HG03175 (cell line): ENCODE results near the gene DIP2A.

ENCODE experiments used
- ATAC-seq: cut with Tn5 transposase; IDR thresholded peaks from one replicate; pipeline ENCODE4 v1.9.1; 2021; ENCODE audit warnings: mild to moderate bottlenecking, moderate library complexity; ENCODE audit not compliant: unreplicated experiment

Gene DIP2A

DNA sequence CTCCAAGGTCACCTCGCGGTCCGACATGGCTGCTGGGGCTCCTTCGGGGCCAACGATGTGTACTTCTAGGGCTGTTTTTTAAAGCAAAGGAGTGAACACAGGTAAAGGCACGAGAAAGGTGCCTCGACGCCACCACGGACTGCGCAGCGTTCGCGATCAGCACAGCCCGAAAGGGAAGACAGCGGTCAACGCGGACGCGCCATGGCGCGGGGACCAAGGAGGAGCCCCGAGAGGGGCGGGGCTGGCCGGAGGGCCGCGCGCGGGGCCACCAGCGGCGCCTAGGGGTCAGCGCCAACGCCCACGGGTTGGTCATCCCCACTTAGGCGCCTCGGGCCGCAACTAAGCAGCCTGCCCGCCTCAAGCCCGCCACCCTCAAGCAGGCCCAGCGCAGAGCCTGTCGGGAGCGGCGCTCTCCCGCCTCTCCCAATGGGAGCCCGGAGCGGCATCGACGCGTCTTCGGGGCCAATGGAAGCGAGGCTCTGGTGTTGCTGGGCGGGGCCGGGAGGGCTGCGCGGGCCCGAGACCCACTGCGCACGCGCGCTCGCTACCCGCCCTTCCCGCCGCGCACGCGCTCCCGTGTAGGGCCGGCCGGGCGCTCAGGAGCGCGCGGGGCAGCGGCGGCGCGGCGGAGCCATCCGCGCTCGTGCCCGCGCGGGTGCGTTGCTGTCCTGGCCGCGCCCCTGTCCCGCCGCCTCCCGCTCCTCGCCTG, at the start of gene DIP2A:
Gene DIP2A, plus strand, starts transcription at position 577 of the 709 bp plus-strand sequence. CDS start 241 bp downstream, outside the sequence.
- peak; percentile 93 for ATAC-seq

DNA sequence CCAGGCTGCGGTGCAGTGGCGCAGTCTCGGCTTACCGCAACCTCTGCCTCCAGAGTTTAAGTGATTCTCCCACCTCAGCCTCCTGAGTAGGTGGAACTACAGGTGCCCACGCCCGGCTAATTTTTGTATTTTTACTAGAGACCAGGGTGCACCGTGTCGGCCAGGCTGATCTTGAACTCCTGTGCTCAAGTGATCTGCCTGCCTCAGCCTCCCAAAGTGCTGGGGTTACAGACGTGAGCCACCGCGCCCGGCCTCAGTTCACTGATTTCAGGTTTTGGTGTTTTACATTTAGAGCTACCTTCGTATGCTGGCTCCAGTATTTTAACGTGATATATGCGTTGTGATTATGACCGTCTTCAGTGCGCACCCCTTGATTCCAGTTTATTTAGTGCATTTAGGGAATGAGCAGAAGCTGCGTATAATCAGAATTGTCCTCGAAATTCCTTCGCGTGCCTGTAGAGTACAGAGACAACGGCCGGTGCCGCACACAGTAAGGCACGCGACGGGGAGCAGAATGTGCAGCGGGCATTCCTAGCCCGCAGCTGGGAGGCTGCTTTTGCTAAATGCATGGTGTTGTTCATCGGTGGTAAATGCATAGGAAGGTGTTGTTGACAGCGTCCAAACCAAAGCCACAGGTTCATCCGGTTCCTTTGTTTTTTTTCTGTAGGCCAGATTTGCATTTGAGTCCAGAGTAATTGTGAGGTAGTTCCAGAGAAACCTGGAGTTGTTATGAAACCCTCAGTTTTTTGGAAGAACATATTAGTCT, 48.9 kb upstream of the DIP2A start:
- no peak for ATAC-seq

DNA sequence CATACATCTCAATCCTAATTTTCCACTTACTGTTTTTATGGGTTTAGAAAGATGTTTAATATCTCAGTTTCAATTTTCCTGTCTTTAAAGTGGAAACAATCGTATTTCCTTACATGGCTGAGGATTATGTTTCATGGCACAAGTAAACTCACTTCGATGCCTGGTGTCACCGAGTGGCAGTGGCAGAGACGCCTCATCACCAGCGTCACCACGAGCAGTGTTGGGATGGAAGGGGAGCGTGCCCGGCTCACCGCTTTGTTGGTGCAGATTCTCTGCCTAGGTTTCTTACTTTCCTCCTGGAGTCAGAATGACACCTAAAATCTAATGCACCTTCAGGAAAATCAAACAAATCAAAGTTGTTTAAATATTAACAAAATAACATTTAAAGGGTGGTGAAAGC, 48.2 kb upstream of the DIP2A start:
- no peak for ATAC-seq

- ATAC-seq: no peak
Measured at GRCh38 chr21:46411236-46411635, 47.5 kb upstream of the DIP2A start.

DNA sequence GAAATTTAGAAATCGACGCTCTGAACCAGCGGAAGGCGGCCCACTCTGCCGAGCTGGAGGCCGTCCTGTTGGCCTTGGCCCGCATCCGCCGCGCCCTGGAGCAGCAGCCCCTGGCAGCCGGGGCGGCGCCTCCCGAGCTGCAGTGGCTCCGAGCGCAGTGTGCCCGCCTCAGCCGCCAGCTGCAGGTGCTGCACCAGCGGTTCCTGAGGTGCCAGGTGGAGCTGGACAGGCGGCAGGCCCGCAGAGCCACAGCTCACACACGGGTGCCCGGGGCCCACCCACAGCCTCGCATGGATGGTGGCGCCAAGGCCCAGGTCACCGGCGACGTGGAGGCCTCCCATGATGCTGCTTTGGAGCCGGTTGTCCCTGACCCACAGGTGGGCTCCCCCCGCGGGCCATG, 47.0 kb upstream of the DIP2A start:
- no peak for ATAC-seq

DNA sequence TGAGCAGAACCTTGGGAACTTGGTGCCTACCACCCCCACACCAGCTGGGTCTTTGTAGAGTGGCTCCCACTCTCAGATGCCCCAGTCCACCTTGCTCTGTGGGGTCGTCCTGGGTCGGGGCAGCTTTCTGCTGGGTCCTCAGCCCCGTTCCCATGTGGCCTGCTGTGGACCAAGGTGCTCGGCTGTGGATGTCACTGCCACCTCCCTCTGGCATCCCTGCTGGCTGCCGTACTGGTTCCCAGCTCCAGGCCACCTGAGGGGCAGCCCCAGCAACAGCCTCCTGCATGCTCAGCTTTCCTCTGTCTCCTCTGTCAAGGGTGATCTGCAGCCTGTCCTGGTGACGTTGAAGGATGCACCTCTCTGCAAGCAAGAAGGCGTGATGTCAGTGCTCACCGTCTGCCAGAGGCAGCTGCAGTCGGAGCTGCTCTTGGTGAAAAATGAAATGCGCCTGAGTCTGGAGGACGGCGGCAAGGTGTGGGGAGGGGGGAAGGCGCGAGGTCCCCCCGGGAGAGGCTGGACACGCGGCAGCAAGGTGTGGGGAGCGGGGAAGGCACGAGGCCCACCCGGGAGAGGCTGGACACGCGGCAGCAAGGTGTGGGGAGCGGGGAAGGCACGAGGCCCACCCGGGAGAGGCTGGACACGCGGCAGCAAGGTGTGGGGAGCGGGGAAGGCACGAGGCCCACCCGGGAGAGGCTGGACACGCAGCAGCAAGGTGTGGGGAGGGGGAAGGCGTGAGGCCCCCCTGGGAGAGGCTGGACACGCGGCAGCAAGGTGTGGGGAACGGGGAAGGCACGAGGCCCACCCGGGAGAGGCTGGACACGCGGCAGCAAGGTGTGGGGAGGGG, 45.9 kb upstream of the DIP2A start:
- ATAC-seq: no peak

GRCh38 chr21:46413365-46413696, 45.4 kb upstream of the DIP2A start:
- ATAC-seq: no peak

DNA sequence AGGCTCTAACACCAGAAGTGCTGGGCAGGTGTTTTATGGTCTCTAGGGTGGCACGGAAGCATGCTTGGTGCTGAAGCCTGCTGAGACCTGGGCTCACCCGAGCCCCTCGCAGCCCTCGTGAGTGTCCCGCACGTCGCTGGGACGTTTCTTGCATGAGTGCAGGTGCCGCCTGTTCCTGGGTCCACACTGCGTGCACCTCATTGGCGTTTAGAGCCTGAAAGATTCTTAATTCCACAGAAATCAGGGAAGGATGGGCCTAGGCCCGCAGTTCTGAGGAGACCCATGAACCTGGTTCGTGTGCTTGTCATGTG, 43.8 kb upstream of the DIP2A start:
- ATAC-seq: no peak

DNA sequence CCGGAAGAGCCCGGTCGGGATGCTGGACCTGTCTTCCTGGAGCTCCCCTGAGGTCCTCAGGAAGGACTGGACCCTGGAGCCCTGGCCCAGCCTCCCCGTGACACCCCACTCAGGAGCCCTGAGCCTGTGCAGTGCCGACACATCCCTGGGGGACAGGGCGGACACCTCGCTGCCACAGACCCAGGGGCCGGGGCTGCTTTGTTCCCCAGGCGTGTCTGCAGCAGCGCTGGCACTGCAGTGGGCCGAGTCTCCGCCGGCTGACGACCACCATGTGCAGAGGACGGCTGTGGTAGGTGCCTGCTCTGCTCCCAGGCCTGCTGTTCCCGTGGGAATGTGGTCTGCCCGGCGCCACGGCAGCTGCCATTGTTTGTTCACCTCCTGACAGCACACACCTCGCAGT, 42.1 kb upstream of the DIP2A start:
- ATAC-seq: no peak

DNA sequence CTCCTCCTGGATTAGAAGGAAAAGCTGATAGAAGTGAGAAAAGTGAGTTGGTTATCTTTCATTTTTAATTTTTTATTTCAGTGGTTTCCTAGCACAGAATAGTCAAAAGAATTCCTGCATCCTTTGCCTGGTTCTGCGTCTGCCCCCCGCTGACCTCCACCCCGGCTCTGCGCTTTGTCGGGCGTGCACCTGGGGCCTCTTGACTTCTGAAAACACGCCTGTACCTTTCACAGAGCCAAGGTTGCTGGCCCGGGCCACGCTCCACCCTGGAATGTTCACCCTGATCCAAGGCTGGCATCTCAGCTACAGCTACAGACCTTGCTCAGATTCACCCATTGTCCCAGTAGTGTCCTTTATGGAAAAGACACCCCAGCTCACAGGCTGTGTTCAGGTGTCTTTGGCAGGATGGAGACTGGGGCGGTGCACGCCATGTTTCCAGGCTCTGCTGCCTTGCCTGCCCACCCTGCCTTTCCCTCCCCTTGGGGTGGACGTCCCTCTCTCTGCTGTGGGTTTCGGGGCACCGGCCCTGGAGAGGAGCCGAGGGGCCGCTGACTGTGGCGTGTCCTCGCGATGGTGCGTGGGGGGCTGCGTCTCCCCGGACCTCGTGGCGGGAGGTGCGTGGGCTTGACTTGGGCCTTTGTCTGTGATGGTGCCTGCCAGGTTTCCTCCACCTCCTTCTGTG, 40.3 kb upstream of the DIP2A start:
- no peak for ATAC-seq

- no peak for ATAC-seq
Measured at GRCh38 chr21:46420241-46421190, 38.2 kb upstream of the DIP2A start.

DNA sequence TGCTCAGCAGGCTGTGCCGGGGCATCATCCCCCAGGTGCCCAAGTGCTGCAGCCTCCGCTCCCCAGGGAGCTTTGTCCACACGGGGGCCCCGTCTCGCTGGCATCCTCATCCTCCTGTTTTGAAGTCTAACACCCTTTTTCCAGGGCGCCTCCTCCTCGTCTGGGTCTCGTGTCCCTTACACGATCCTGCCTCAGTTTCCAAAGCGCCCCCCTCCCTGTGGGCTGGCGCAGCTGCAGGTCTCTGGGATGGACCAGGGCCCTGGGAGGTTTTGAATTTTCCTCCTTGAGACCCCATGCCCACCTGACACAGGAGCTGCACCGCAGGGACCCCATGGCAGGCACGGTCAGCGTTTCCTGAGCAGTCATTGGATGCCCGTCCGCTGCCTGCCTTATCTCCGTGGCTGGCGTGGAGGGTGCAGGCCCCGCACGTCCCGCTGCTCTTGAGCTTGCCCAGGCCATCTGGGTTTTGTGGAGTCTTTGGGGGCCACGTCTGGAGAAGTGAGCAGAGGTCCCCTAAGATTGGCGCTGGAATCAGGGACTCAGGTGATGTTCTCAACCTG, 37.4 kb upstream of the DIP2A start:
- no peak for ATAC-seq

DNA sequence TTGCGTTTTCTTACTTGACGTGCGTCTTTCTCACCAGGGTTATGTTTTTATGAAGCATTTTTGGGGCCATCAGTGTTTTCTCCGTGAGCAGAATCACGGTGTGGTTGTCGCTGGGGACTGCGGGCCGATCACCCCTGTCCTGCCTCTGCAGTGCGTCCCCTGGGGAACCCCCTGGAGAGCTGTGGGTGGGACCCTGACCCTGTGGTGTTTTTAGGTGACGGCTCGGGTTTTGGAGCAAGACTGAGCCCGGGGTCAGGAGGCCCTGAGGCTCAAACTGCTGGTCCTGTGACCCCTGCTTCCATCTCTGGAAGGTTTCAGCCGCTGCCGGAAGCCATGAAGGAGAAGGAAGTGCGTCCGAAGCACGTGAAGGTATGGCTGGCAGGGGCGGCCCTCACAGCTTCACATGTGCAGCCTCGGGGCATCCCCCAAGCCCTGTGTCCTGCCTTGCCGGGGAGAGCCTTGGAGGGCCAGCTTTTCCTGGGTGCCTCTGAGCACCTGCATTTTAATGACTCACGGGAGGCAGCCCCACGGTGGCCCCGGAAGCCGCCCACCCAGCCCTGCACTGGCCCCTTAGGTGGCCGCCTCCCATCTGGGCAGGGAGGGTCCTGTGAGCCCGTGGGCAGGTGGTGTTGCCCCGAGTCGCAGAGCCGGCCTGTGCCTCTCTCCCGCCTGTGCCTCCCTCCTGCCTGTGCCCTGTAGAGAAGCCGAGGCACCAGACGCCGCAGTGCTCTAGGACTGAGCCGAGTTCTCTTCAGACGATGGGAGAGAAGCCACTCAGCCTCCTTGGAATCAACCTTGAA, 36.7 kb upstream of the DIP2A start:
- ATAC-seq: no peak

DNA sequence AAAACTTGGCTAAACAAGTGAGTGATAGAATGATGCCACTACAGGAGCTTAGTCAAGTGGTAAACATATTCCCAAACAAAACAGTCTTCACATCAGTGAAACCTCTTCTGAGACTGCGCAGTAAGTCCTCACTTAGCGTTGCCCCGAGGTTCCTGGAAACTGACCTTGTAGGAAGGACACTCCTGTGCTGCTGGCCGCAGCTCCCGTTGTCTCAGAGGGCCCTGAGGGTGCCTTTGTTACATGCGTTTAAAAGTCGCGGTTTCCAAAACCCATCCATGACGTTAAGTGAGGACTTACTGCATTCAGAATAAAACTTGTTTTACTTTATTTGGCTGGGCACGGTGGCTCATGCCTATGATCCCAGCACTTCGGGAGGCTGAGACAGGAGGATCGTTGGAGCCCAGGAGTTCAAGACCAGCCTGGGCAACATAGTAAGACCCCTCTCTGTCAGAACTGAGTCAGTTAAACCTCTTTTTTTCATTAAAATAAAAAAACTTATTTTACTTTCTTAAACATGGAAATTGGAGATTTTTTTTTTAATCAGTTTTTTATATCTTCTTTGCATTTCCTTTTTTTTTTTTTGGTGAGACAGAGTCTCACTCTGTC, 36.0 kb upstream of the DIP2A start:
- ATAC-seq: no peak

DNA sequence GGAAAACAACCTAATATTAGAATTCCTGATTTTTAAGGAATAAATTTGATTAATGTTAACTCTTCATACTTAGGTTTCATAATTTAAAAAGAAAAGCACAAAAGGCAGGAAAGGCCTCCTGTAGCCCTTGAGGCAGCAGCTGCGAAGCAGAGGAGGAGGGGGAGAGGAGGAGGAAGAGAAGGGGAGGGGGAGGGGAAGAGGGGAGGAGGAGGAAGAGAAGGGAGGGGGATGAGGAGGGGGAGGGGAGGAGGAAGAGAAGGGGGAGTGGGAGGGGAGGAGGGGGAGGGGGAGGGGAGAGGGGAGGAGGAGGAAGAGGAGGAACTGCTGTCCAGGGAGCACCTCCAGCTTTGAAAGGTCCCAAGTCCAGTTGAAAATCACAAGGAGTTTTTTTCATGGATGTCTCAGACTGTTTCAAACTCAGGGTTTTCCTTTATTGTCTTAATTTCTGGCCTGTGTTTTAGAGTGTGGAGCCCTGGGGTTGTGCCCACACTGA, 35.1 kb upstream of the DIP2A start:
- ATAC-seq: no peak

GRCh38 chr21:46424039-46424591, 34.6 kb upstream of the DIP2A start:
- no peak for ATAC-seq

GRCh38 chr21:46424621-46425020, 34.1 kb upstream of the DIP2A start:
- no peak for ATAC-seq

DNA sequence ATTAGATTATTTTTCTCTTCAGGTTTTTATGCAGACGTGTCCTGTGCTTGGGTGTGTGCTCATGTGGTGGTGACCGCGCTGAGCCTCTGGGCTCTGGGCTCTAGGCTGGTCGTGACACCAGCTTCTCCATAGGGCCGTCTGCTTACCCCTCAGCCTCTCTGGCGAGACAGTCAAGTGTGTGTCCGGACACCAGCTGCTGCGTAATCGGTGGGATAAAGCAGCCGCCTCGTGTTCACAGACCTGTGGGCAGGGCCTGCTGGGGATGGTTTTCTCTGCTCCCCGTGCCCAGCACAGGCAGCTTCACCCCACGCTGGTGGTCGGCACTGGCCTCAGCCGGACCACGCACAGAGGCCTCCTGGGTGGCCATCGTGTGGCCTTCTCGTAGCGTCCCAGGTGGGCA, 33.6 kb upstream of the DIP2A start:
- no peak for ATAC-seq
